Liver (tissue), 9 donors: ENCODE measurements around the gene TMBIM6. TPM values are rescaled to one million over a fixed set of nuclear protein-coding genes. Genes with fewer than 3 reads are reported as not detected.

Source experiments
- DNase-seq: peaks from one replicate; pipeline ENCODE4 v3.0.0-alpha.2; 2017; ENCODE audit warnings: low spot score
- H3K27ac ChIP-seq, 2 donors: one replicate each; pipeline ENCODE4 v1.7.0; 2013; ENCODE audit warnings: inconsistent platforms in 2 of 2, low read length in 2 of 2, control low read depth in 1 of 2, low read depth in 1 of 2, mild to moderate bottlenecking in 1 of 2
- H3K27me3 ChIP-seq, 4 donors: one replicate each; pipeline versions ENCODE4 v1.6.1 to v1.7.0; 2013; ENCODE audit warnings: low read length in 3 of 4, inconsistent platforms in 1 of 4, mild to moderate bottlenecking in 1 of 4, moderate library complexity in 1 of 4; ENCODE audit not compliant: control insufficient read depth in 4 of 4, insufficient read depth in 4 of 4
- H3K36me3 ChIP-seq, 4 donors: one replicate each; pipeline versions ENCODE4 v1.6.1 to v1.7.0; 2013; ENCODE audit warnings: low read length in 3 of 4, mild to moderate bottlenecking in 3 of 4, low read depth in 1 of 4, moderate library complexity in 1 of 4; ENCODE audit not compliant: control insufficient read depth in 4 of 4, insufficient read depth in 3 of 4
- H3K4me1 ChIP-seq, 4 donors: one replicate each; pipeline versions ENCODE4 v1.6.1 to v1.7.0; 2013; ENCODE audit warnings: low read length in 3 of 4, mild to moderate bottlenecking in 3 of 4, moderate library complexity in 1 of 4; ENCODE audit not compliant: control insufficient read depth in 4 of 4, insufficient read depth in 4 of 4
- H3K4me3 ChIP-seq, 3 donors: one replicate each; pipeline versions ENCODE4 v1.6.1 to v1.7.0; 2013; ENCODE audit warnings: low read length in 3 of 3, control low read depth in 1 of 3, low read depth in 1 of 3, mild to moderate bottlenecking in 1 of 3
- H3K9ac ChIP-seq, 2 donors: one replicate each; pipeline ENCODE4 v1.7.0; 2013; ENCODE audit warnings: low read length in 2 of 2, mild to moderate bottlenecking in 2 of 2, moderate library complexity in 2 of 2, control low read depth in 1 of 2, low read depth in 1 of 2
- H3K9me3 ChIP-seq, 4 donors: one replicate each; pipeline versions ENCODE4 v1.6.1 to v1.7.0; 2013; ENCODE audit warnings: low read length in 3 of 4; ENCODE audit not compliant: control insufficient read depth in 4 of 4
- ATF3 ChIP-seq: IDR thresholded peaks from 2 replicates; pipeline ENCODE4 v1.6.1; 2016; ENCODE audit warnings: antibody characterized with exemption
- EGR1 ChIP-seq, 2 donors: IDR thresholded peaks; 2 replicates each; pipeline ENCODE4 v1.6.1; 2016 to 2018; ENCODE audit warnings: antibody characterized with exemption in 2 of 2, low read depth in 2 of 2
- FOXA1 ChIP-seq: IDR thresholded peaks from 2 replicates; pipeline ENCODE4 v1.6.1; 2016; ENCODE audit warnings: antibody characterized with exemption
- FOXA2 ChIP-seq: IDR thresholded peaks from 2 replicates; pipeline ENCODE4 v1.6.1; 2016; ENCODE audit warnings: antibody characterized with exemption
- GABPA ChIP-seq, 2 donors: IDR thresholded peaks in 1 of 2; conservative IDR thresholded peaks in 1 of 2; 2 replicates each; pipeline ENCODE4 v1.6.1; 2016; ENCODE audit warnings: antibody characterized with exemption in 2 of 2, mild to moderate bottlenecking in 1 of 2, moderate library complexity in 1 of 2
- HNF4A ChIP-seq, 2 donors: conservative IDR thresholded peaks; 2 replicates each; pipeline ENCODE4 v1.6.1; 2016; ENCODE audit warnings: antibody characterized with exemption in 2 of 2, mild to moderate bottlenecking in 2 of 2
- HNF4G ChIP-seq: IDR thresholded peaks from 2 replicates; pipeline ENCODE4 v1.6.1; 2016; ENCODE audit warnings: antibody characterized with exemption
- JUND ChIP-seq, 2 donors: IDR thresholded peaks; 2 replicates each; pipeline ENCODE4 v1.6.1; 2016; ENCODE audit warnings: antibody characterized with exemption in 2 of 2
- NR2F2 ChIP-seq: IDR thresholded peaks from 2 replicates; pipeline ENCODE4 v1.6.1; 2016; ENCODE audit warnings: antibody characterized with exemption
- RAD21 ChIP-seq, 2 donors: IDR thresholded peaks; 2 replicates each; pipeline ENCODE4 v1.6.1; 2016; ENCODE audit warnings: antibody characterized with exemption in 2 of 2, mild to moderate bottlenecking in 2 of 2
- REST ChIP-seq: IDR thresholded peaks from 2 replicates; pipeline ENCODE4 v1.6.1; 2016; ENCODE audit warnings: antibody characterized with exemption, mild to moderate bottlenecking
- RXRA ChIP-seq, 2 donors: IDR thresholded peaks; 2 replicates each; pipeline ENCODE4 v1.6.1; 2017 to 2018; ENCODE audit warnings: antibody characterized with exemption in 2 of 2, mild to moderate bottlenecking in 1 of 2
- SP1 ChIP-seq: IDR thresholded peaks from 2 replicates; pipeline ENCODE4 v1.6.1; 2018; ENCODE audit warnings: antibody characterized with exemption, mild to moderate bottlenecking
- YY1 ChIP-seq: IDR thresholded peaks from 2 replicates; pipeline ENCODE4 v1.6.1; 2016; ENCODE audit warnings: antibody characterized with exemption, mild to moderate bottlenecking
- WGBS: extraction: QIAGEN DNeasy Blood & Tissue Kit; methylation state at CpG from one replicate; pipeline ENCODE4 v1.1.7; 2013; 5-methylcytosine and 5-hydroxymethylcytosine counted together
- polyA plus RNA-seq, 2 donors: library from polyadenylated mRNA; stranded (reverse) in 1 of 2; unstranded in 1 of 2; fragments of 200-250 nt in 1 of 2; fragments of >200 nt in 1 of 2; fragmentation: Nextera tagmentation in 1 of 2; extraction: Ambion mirVana in 1 of 2; gene quantifications; one replicate each; pipeline versions ENCODE4 v1.2.1 to v1.2.3, GENCODE V29; 2013 to 2015
- total RNA-seq, 2 donors: library from RNA; depleted of rRNA; stranded (reverse); fragments of >200 nt; gene quantifications; one replicate each; pipeline ENCODE4 v1.2.3, GENCODE V29; 2014
- donor health status: healthy.
- donor health status: healthy.
- donor health status: healthy.
- donor health status: healthy.
- donor health status: healthy.

Gene TMBIM6
- total and polyA plus RNA-seq, 4 donors = 464 to 1,207 (median 713) TPM

DNA sequence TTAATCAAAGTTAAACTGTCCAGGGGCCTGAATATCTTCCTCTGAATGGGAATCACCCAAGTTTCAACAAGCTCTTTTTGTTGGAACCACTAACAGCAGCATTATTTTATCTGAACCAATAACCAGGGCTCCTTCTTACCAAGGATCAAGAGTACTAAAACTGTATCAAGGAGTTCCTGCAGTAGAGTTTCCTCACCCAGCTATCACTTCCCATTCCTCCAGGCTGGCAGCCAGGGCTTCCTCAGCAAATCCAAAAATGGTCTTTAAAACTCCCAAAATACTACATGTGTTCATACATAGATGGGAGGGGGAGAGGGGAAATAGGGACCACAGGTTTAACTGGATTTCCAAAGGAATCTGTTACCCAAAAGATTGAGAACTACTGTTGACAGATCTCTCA, 44.6 kb upstream of the TMBIM6 start (continued):
- TF ChIP-seq REST (no peak), RAD21 (IDR thresholded peaks at IDR 0.05) (no peak), FOXA2 (no peak), HNF4G (no peak), SP1 (no peak), YY1 (no peak), RXRA (IDR thresholded peaks at IDR 0.05) (no peak), JUND (IDR thresholded peaks at IDR 0.05) (no peak)

DNA sequence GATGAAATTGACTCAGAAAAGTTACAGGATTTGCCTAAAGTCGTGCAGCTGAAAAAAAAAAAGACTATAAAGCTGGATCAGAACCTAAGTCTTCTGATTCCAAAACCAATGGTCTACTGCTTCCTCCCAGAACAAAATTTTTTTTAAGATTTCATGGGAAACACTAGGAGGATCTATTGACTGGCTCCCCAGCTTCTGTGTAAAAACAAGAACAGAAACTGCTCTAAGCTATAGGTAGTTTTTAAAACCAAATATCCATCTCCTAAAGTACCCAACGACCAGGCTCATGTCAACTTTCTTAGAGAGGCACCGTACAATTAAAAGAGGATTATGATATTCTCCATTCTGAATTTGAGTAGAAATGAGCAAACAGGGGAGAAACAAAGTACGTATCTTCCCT, 43.5 kb upstream of the TMBIM6 start:
- Histone ChIP-seq H3K27ac (no peak overlapping the region), H3K36me3 (no peaks in the 10 kb centered on the region), H3K4me1 (peaks cover 0 to 8% (median 3%) of the 10 kb centered on the region in 4 donors), H3K4me3 (no peak overlapping the region), H3K27me3 (no peaks in the 10 kb centered on the region), H3K9me3 (no peaks in the 10 kb centered on the region), H3K9ac (no peak overlapping the region)
- no peak for TF ChIP-seq FOXA1
- no peak for TF ChIP-seq JUND (IDR thresholded peaks at IDR 0.05)
- no peak for TF ChIP-seq RAD21 (IDR thresholded peaks at IDR 0.05)
- no peak for TF ChIP-seq RXRA (IDR thresholded peaks at IDR 0.05)
- no peak for TF ChIP-seq YY1
- no peak for TF ChIP-seq EGR1 (IDR thresholded peaks at IDR 0.05; ENCODE audit: low read depth in 2 of 2)
- no peak for TF ChIP-seq FOXA2
- TF ChIP-seq HNF4G = no peak
- TF ChIP-seq SP1 = no peak
- TF ChIP-seq HNF4A (conservative IDR thresholded peaks at IDR 0.05) = no peak
- no peak for TF ChIP-seq REST
- no peak for TF ChIP-seq NR2F2
- 73% methylated on average over 4 of the region's 4 CpGs for WGBS
- DNase-seq = no peak

GRCh38 chr12:49698619-49699545, 42.5 kb upstream of the TMBIM6 start:
- no peak for DNase-seq
- Histone ChIP-seq H3K9me3 (no peaks in the 10 kb centered on the region), H3K4me3 (peak overlapping the region in 1 of 3 donors; percentile 5), H3K4me1 (peaks cover 0 to 8% (median 3%) of the 10 kb centered on the region in 4 donors), H3K9ac (no peak overlapping the region), H3K36me3 (no peaks in the 10 kb centered on the region), H3K27ac (peak overlapping the region; percentile 23 to 45), H3K27me3 (no peaks in the 10 kb centered on the region)
- TF ChIP-seq ATF3 (no peak), SP1 (no peak), YY1 (no peak), NR2F2 (peak; percentile 42), JUND (IDR thresholded peaks at IDR 0.05) (no peak), GABPA (IDR thresholded peaks at IDR 0.05 in 1 of 2, conservative IDR thresholded peaks at IDR 0.05 in 1 of 2) (no peak), EGR1 (IDR thresholded peaks at IDR 0.05; ENCODE audit: low read depth in 2 of 2) (no peak)
- WGBS = 31% methylated on average over 8 of the region's 8 CpGs
